ENCODE results near the gene KNCN. TPM values are rescaled to one million over a fixed set of nuclear protein-coding genes. Genes with fewer than 3 reads are reported as not detected.

KNCN gene
- total and polyA plus RNA-seq, 3 experiments from 2014 or later = not detected

DNA sequence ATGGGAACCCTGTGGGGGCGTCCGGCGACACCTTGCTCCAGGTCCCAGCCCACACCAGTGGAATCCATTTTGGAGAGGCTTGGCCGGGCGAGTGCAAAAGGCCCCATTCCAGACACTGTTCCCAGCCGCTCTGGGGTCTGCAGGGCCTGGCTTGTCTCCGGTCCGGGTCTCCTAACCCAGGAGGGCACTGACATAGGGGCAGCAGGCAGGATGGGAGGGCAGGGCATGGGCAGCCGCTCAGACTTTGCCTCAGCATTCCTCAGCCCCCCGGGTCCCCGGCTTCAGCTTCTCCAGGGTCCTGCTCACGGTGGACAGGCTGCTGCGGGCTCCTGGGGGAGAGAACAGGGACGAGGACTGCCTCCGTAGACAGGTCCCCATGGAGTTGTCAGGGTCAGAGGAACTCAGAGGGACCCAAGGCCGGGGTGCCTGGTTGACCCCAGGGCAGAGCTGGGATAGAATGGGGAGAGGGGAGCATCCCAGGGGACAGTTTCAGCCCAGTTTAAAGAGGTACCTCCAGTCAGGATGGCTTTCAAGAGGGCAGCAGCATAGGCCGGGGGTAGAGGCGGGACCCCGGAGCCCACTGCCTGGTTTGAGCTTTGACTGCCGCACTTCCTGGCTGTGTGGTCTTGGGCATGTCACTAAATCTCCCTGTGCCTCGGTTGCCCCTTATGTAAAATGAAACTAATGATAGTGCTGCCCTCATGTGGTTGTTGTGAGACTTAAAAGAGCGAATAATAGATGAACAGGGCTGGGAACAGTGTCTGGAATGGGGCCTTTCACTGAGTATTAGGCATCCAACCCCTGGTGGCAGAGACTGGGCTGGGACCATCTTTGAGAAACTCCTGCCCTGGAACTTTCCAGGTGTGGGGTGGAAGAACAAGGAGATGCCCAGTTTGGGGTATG lies 3.7 kb downstream of the KNCN start:
- Histone ChIP-seq H3K4me3 (ENCODE audit: low read length) (no peak overlapping the region), H3K27me3 (ENCODE audit: insufficient read depth, low read length, poor library complexity, severe bottlenecking) (peaks cover 9% of the 10 kb centered on the region), H3K36me3 (ENCODE audit: insufficient read depth, low read length) (no peaks in the 10 kb centered on the region), H3K4me1 (ENCODE audit: insufficient read depth, low read length) (peaks cover 13% of the 10 kb centered on the region), H3K9me3 (ENCODE audit: low read length) (no peaks in the 10 kb centered on the region), H3K27ac (ENCODE audit: low read depth, low read length) (no peak overlapping the region)
- H3K4me1 Mint-ChIP-seq = peaks cover 20 to 34% (median 31%) of the 10 kb centered on the region in 3 donors
- peak in 2 of 5 donors; percentile 22 to 39 for DNase-seq
- no peaks in the 10 kb centered on the region for H3K9me3 Mint-ChIP-seq
- H3K27ac Mint-ChIP-seq = peak overlapping the region in 7 of 8 donors; percentile 63 to 97 (median 85)
- H3K4me3 Mint-ChIP-seq = peak overlapping the region in 3 of 7 donors; percentile 1 to 56 (median 28)
- H3K27me3 Mint-ChIP-seq = peaks cover 24 to 51% of the 10 kb centered on the region in 2 donors
- no peaks in the 10 kb centered on the region for H3K36me3 Mint-ChIP-seq
- CTCF ChIA-PET = interaction anchor here (1.3 to 2.9 kb wide), 5 partner anchors 9 to 64 kb away, joined by 4 to 19 read pairs (median 5); a partner anchor contains a TSS
- POLR2A ChIA-PET = no interaction called here

DNA sequence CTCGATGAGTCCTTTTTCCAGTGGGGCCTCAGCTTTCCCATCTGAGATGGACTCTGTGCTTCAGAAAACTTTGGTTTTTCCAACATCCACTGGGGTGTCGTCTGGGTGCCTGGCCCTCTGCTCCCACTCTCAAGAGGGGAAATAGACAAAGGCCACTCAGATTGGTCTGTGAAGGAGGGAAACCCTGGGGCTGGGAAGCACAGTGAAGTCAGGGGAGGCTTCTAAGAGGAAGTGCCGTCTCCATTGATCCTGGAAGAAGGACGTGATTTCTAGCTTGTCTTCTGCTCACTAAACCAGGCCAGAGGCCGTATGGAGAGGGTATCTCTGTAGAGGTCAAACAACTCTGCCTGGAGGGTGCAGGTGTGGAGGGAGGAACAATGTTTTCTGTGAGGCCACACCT lies 5.2 kb downstream of the KNCN start:
- Histone ChIP-seq H3K9me3 (ENCODE audit: low read length) (no peaks in the 10 kb centered on the region), H3K36me3 (ENCODE audit: insufficient read depth, low read length) (no peaks in the 10 kb centered on the region), H3K27ac (ENCODE audit: low read depth, low read length) (no peak overlapping the region), H3K4me3 (ENCODE audit: low read length) (no peak overlapping the region), H3K27me3 (ENCODE audit: insufficient read depth, low read length, poor library complexity, severe bottlenecking) (peaks cover 9% of the 10 kb centered on the region), H3K4me1 (ENCODE audit: insufficient read depth, low read length) (peaks cover 13% of the 10 kb centered on the region)
- Mint-ChIP-seq H3K27me3 (peaks cover 26 to 55% of the 10 kb centered on the region in 2 donors), H3K27ac (peak overlapping the region in 3 of 8 donors; percentile 31 to 81 (median 73)), H3K4me3 (no peak overlapping the region), H3K4me1 (peaks cover 20 to 34% (median 31%) of the 10 kb centered on the region in 3 donors), H3K36me3 (no peaks in the 10 kb centered on the region), H3K9me3 (no peaks in the 10 kb centered on the region)
- no peak for DNase-seq
- POLR2A ChIA-PET = no interaction called here
- CTCF ChIA-PET = no interaction called here

DNA sequence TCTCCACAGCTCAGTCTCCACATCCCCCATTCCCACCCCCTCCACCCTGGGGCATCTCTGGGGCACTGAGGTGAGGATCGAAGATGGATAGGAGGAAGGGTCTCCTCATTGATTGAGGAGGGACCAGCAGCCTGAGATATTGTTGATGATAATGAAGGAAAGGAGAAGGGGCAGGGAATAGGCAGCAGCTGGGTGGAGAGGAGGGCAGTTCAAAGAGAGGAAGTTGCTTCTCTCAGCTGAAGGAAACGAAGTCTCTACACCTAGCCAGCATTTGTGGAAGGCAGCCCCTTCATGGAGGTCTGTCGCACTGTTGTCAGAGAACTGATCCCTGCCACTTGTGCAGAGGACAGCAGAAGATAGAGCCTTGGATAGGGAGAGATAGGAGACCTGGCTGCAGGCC lies 5.7 kb downstream of the KNCN start:
- Histone ChIP-seq H3K9me3 (ENCODE audit: low read length) (no peaks in the 10 kb centered on the region), H3K4me3 (ENCODE audit: low read length) (no peak overlapping the region), H3K27me3 (ENCODE audit: insufficient read depth, low read length, poor library complexity, severe bottlenecking) (peaks cover 9% of the 10 kb centered on the region), H3K36me3 (ENCODE audit: insufficient read depth, low read length) (no peaks in the 10 kb centered on the region), H3K27ac (ENCODE audit: low read depth, low read length) (no peak overlapping the region), H3K4me1 (ENCODE audit: insufficient read depth, low read length) (peaks cover 13% of the 10 kb centered on the region)
- no peaks in the 10 kb centered on the region for H3K36me3 Mint-ChIP-seq
- no peak overlapping the region for H3K4me3 Mint-ChIP-seq
- ChIA-PET POLR2A (no interaction called here), CTCF (no interaction called here)
- H3K27ac Mint-ChIP-seq = no peak overlapping the region
- peaks cover 20 to 32% (median 31%) of the 10 kb centered on the region in 3 donors for H3K4me1 Mint-ChIP-seq
- DNase-seq = peak in 1 of 5 donors; percentile 27
- H3K27me3 Mint-ChIP-seq = peaks cover 26 to 55% of the 10 kb centered on the region in 2 donors
- H3K9me3 Mint-ChIP-seq = no peaks in the 10 kb centered on the region

DNA sequence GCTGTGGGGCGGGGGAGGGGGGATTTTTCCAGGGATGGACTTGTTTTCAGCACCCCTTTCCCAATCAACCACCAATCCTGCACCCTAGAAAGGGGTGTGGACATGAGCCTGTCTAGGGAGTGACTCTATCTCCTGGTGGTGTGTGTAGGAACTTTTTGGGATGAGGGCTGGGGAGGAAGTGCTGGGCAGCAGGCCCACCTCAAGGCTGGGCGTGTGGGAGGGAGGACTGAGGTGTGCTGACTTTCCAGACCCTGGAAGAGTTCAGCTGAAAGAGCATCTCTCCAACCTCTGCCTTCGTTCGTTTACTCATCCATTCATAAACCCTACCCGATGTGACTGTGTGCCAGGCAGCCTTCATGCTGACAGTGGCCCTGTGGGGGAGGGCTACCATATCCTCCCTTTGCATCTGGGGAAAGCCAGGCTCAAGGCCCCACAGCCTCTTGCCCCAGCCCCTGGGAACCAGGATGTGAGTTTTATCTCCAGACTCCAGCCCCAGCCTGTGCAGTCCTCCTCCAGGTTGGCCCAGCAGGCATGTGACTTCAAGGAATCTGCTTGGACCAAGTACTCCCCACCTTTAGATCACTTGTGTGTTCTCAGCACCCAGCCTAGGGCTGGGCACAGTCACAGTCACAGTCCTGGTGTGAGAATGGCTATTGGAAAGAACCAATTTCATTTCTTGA lies 6.7 kb downstream of the KNCN start:
- peaks cover 24 to 55% of the 10 kb centered on the region in 2 donors for H3K27me3 Mint-ChIP-seq
- POLR2A ChIA-PET = no interaction called here

DNA sequence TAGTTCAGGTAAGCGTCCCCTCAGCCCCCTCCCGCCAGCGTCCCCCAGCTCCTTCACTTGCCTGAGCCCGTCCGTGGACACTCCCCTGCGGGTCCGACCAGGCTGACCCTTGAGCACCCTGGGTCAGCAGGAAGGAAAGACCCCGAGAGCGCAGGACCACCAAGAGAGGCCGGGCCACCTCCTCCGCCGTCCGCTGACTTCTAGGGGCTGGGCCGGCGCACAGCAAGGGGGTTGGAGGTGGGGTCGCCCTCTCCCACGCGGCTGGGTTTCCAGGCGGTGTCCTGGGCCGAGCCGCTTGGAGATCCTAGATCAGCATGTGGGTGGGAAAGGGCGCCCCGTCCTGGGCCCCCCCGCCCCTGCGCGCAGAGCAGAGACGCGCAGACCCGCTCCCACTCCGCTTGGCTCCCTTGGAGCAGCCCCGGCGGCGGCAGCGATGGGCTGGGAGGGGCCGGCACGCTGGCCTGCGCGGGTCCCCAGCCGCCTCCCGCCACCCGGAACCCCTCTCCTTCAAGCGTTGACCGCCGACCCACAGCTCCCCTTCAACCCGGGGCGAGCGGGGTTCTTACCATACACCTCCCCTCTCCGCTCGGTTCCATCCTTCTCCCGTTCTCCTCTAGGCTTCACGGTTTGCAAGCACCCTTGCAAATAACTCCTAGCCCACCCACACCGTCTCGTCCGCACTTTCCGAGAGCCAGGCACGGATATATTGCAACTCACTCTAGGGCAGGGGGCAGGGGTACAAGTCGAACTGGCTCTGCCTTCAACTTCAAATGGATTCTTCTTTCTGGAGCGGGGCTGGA lies 7.5 kb downstream of the KNCN start:
- H3K4me1 ChIP-seq (ENCODE audit: insufficient read depth, low read length) = no peaks in the 10 kb centered on the region
- H3K36me3 ChIP-seq (ENCODE audit: insufficient read depth, low read length) = no peaks in the 10 kb centered on the region
- POLR2A ChIA-PET = no interaction called here
- peaks cover 9% of the 10 kb centered on the region for H3K27me3 ChIP-seq (ENCODE audit: insufficient read depth, low read length, poor library complexity, severe bottlenecking)
- Mint-ChIP-seq H3K9me3 (no peaks in the 10 kb centered on the region), H3K4me1 (peaks cover 10 to 19% (median 15%) of the 10 kb centered on the region in 3 donors), H3K27me3 (peaks cover 24 to 52% of the 10 kb centered on the region in 2 donors), H3K27ac (peak overlapping the region in 2 of 8 donors; percentile 23 to 88), H3K4me3 (peak overlapping the region in 1 of 7 donors; percentile 4), H3K36me3 (no peaks in the 10 kb centered on the region)
- no peak overlapping the region for H3K27ac ChIP-seq (ENCODE audit: low read depth, low read length)
- no peaks in the 10 kb centered on the region for H3K9me3 ChIP-seq (ENCODE audit: low read length)
- H3K4me3 ChIP-seq (ENCODE audit: low read length) = no peak overlapping the region
- CTCF ChIA-PET = no interaction called here
- peak in 1 of 5 donors; percentile 35 for DNase-seq

More for the DNA sequence above, 6.7 kb downstream of the KNCN start:
- no peaks in the 10 kb centered on the region for H3K9me3 ChIP-seq (ENCODE audit: low read length)
- H3K4me3 ChIP-seq (ENCODE audit: low read length) = no peak overlapping the region
- peaks cover 17 to 26% (median 22%) of the 10 kb centered on the region in 3 donors for H3K4me1 Mint-ChIP-seq
- no peaks in the 10 kb centered on the region for H3K36me3 ChIP-seq (ENCODE audit: insufficient read depth, low read length)
- peaks cover 9% of the 10 kb centered on the region for H3K27me3 ChIP-seq (ENCODE audit: insufficient read depth, low read length, poor library complexity, severe bottlenecking)
- no peaks in the 10 kb centered on the region for H3K9me3 Mint-ChIP-seq
- peaks cover 7% of the 10 kb centered on the region for H3K4me1 ChIP-seq (ENCODE audit: insufficient read depth, low read length)
- peak overlapping the region in 1 of 8 donors; percentile 23 for H3K27ac Mint-ChIP-seq
- peak in 1 of 5 donors; percentile 20 for DNase-seq
- no peak overlapping the region for H3K4me3 Mint-ChIP-seq
- peak overlapping the region; percentile 9 for H3K27ac ChIP-seq (ENCODE audit: low read depth, low read length)
- no peaks in the 10 kb centered on the region for H3K36me3 Mint-ChIP-seq
- CTCF ChIA-PET = no interaction called here

DNA sequence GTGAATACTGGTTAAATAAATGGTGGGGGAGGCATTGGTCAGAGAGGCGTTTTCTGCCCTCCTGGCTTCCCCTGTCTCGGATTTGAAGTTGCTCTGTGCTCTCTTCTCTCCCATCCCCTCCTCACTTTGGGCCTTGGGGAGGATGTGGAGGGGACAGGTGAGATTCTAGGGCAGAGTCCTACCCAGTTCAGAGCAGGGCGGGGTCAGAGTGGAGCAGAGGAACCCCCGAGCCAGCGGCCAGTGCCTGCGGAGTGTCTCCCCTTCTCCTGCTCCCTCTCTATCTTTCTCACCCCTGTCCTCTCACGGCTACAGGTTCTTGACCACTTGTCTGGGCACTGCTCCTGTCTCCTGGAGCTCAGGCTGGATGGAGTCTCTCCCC lies 8.1 kb downstream of the KNCN start:
- Histone ChIP-seq H3K9me3 (ENCODE audit: low read length) (no peaks in the 10 kb centered on the region), H3K27me3 (ENCODE audit: insufficient read depth, low read length, poor library complexity, severe bottlenecking) (peaks cover 9% of the 10 kb centered on the region), H3K36me3 (ENCODE audit: insufficient read depth, low read length) (no peaks in the 10 kb centered on the region), H3K4me3 (ENCODE audit: low read length) (no peak overlapping the region), H3K27ac (ENCODE audit: low read depth, low read length) (no peak overlapping the region), H3K4me1 (ENCODE audit: insufficient read depth, low read length) (no peaks in the 10 kb centered on the region)
- POLR2A ChIA-PET = no interaction called here
- peaks cover 24 to 52% of the 10 kb centered on the region in 2 donors for H3K27me3 Mint-ChIP-seq
- H3K36me3 Mint-ChIP-seq = no peaks in the 10 kb centered on the region
- H3K4me1 Mint-ChIP-seq = peaks cover 10 to 19% (median 15%) of the 10 kb centered on the region in 3 donors
- no peak overlapping the region for H3K4me3 Mint-ChIP-seq
- CTCF ChIA-PET = no interaction called here
- no peaks in the 10 kb centered on the region for H3K9me3 Mint-ChIP-seq
- no peak overlapping the region for H3K27ac Mint-ChIP-seq
- DNase-seq = peak in 1 of 5 donors; percentile 34

DNA sequence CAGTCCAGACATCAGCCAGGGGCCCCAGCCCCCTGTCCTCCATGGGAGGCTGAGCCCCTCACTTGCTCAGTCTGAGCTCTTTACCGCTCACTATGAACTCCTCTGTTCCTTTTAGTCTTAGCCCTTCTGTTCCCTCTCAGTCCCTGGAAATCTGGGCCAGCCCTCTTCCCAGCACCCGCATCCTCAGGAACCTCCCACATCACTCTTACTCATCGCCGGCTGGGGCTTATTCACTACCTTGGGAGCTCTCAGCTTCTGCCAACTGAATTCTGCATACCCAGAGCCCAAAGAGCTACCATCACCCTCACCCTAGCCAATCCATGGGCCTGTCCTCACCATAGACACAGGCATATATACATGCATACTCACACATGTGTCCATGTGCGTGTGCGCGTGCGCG lies 11.5 kb downstream of the KNCN start:
- H3K27ac ChIP-seq (ENCODE audit: low read depth, low read length) = no peak overlapping the region
- H3K4me3 ChIP-seq (ENCODE audit: low read length) = no peak overlapping the region
- ChIA-PET CTCF (interaction anchor here (1.3 to 3.6 kb wide), 3 partner anchors 9 to 12 kb away, joined by 3 to 19 read pairs (median 3); no protein-coding TSS in a partner anchor), POLR2A (no interaction called here)
- Mint-ChIP-seq H3K4me3 (no peak overlapping the region), H3K27ac (peak overlapping the region in 1 of 8 donors; percentile 76), H3K27me3 (peaks cover 11 to 23% of the 10 kb centered on the region in 2 donors), H3K36me3 (no peaks in the 10 kb centered on the region), H3K9me3 (no peaks in the 10 kb centered on the region), H3K4me1 (peaks cover 5 to 13% (median 8%) of the 10 kb centered on the region in 3 donors)
- no peaks in the 10 kb centered on the region for H3K4me1 ChIP-seq (ENCODE audit: insufficient read depth, low read length)
- no peaks in the 10 kb centered on the region for H3K36me3 ChIP-seq (ENCODE audit: insufficient read depth, low read length)
- no peak for DNase-seq
- no peaks in the 10 kb centered on the region for H3K9me3 ChIP-seq (ENCODE audit: low read length)
- H3K27me3 ChIP-seq (ENCODE audit: insufficient read depth, low read length, poor library complexity, severe bottlenecking) = peaks cover 9% of the 10 kb centered on the region

All from CD8-positive, alpha-beta memory T cell (primary cell).